GM21381 (cell line): Measurements from ENCODE around the gene C5orf15.

Experiments used
- ATAC-seq: cut with Tn5 transposase; IDR thresholded peaks from one replicate; pipeline ENCODE4 v1.9.1; 2021; ENCODE audit warnings: mild to moderate bottlenecking, moderate library complexity; ENCODE audit not compliant: unreplicated experiment

C5orf15 gene

GRCh38 chr5:133925866-133926488, 42.4 kb downstream of the C5orf15 start:
- ATAC-seq: no peak

GRCh38 chr5:133925269-133925668, 43.2 kb downstream of the C5orf15 start:
- ATAC-seq: no peak

- no peak for ATAC-seq
These were observed 44.1 kb downstream of the C5orf15 start for GRCh38 chr5:133924221-133924920.

- ATAC-seq: no peak
These were observed 46.4 kb downstream of the C5orf15 start for GRCh38 chr5:133921979-133922378.

GRCh38 chr5:133921069-133921468, 47.4 kb downstream of the C5orf15 start:
- no peak for ATAC-seq

- no peak for ATAC-seq
These were observed 49.0 kb downstream of the C5orf15 start for GRCh38 chr5:133919148-133920136.

- no peak for ATAC-seq
These were observed 49.7 kb downstream of the C5orf15 start for GRCh38 chr5:133918731-133919130.

GRCh38 chr5:133918316-133918715, 50.1 kb downstream of the C5orf15 start:
- ATAC-seq: no peak

GRCh38 chr5:133917785-133918184, 50.6 kb downstream of the C5orf15 start:
- no peak for ATAC-seq

- no peak for ATAC-seq
These were observed 51.5 kb downstream of the C5orf15 start for GRCh38 chr5:133916914-133917313.

- ATAC-seq: no peak
These were observed 51.9 kb downstream of the C5orf15 start for GRCh38 chr5:133916479-133916878.

GRCh38 chr5:133914434-133914833, 54.0 kb downstream of the C5orf15 start:
- ATAC-seq: no peak

- no peak for ATAC-seq
These were observed 54.8 kb downstream of the C5orf15 start for GRCh38 chr5:133913413-133914155.

- no peak for ATAC-seq
These were observed 55.5 kb downstream of the C5orf15 start for GRCh38 chr5:133912951-133913350.

GRCh38 chr5:133910571-133910970, 57.9 kb downstream of the C5orf15 start:
- ATAC-seq: no peak

GRCh38 chr5:133909603-133910002, 58.8 kb downstream of the C5orf15 start:
- ATAC-seq: no peak

- ATAC-seq: no peak
These were observed 61.4 kb downstream of the C5orf15 start for GRCh38 chr5:133907075-133907474.

- ATAC-seq: no peak
These were observed 62.1 kb downstream of the C5orf15 start for GRCh38 chr5:133906303-133906702.
